Measurements from ENCODE around the gene NGLY1. TPM values are rescaled to one million over a fixed set of nuclear protein-coding genes. Genes with fewer than 3 reads are reported as not detected.

Gene NGLY1
- total RNA-seq, 1 donor from 2014 or later: 23.9 TPM

DNA sequence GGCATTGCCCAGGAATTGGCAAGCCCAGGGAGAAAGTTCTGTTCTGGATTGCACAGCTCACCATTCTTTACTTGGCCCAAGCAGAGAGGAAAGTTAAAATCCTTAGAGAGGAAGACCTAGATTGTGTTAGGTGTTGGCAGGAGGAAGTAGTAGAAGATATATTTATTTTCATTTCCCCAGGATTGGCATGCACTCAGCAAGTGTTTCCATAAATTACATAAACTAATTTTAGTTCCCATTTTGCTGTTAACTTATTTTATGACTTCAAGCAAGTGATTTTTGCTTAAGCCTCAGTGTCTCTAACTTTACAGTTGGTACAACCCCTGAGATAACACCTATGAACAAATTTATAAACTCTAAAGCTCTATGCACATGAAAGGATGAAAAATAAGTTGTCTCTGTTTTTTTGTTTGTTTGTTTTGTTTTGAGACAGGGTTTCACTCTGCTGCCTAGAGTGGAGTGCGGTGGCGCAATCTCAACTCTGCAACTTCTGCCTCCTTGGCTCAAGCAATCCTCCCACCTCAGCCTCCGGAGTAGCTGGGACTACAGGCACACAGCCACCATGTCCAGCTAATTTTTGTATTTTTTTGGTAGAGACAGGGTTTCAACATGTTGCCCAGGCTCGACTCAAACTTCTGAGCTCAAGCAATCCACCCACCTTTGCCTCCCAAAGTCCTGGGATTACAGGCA is 87.4 kb downstream of the NGLY1 start:
- Histone ChIP-seq H4K20me1 (ENCODE audit: insufficient read depth, low read length) (no peaks in the 10 kb centered on the region), H3K9ac (ENCODE audit: low read length) (no peak overlapping the region), H3K36me3 (ENCODE audit: insufficient read depth, low read length) (no peaks in the 10 kb centered on the region), H3K4me3 (ENCODE audit: insufficient read depth, low read depth, low read length) (no peak overlapping the region), H3K4me1 (ENCODE audit: insufficient read depth, low read length) (no peaks in the 10 kb centered on the region), H3K4me2 (ENCODE audit: low read length) (no peak overlapping the region), H3K79me2 (ENCODE audit: insufficient read depth, low read length) (no peaks in the 10 kb centered on the region), H2AFZ (ENCODE audit: low read depth, low read length) (no peak overlapping the region), H3K9me3 (ENCODE audit: insufficient read depth, low read depth, low read length) (no peaks in the 10 kb centered on the region), H3K27ac (ENCODE audit: low read depth, low read length) (no peak overlapping the region), H3K27me3 (ENCODE audit: insufficient read depth, low read length) (no peaks in the 10 kb centered on the region)
- Mint-ChIP-seq H3K27ac (ENCODE audit: unreplicated experiment) (no peak overlapping the region), H3K36me3 (ENCODE audit: low read depth, unreplicated experiment) (no peaks in the 10 kb centered on the region), H3K4me3 (ENCODE audit: unreplicated experiment) (no peak overlapping the region), H3K9me3 (ENCODE audit: unreplicated experiment) (no peaks in the 10 kb centered on the region), H3K27me3 (ENCODE audit: low read depth, unreplicated experiment) (peaks cover 9% of the 10 kb centered on the region), H3K4me1 (ENCODE audit: low read depth, unreplicated experiment) (no peaks in the 10 kb centered on the region)
- TF ChIP-seq CTCF (IDR thresholded peaks at IDR 0.05; ENCODE audit: insufficient read depth, low read depth, low read length) (no peak), EZH2 (IDR thresholded peaks at IDR 0.05; ENCODE audit: insufficient read depth, low read length) (no peak)
- no peak for DNase-seq (ENCODE audit: low read depth)
- FAIRE-seq: no peak

GRCh38 chr3:25693238-25693637 is 90.0 kb downstream of the NGLY1 start:
- Histone ChIP-seq H3K79me2 (ENCODE audit: insufficient read depth, low read length) (no peaks in the 10 kb centered on the region), H3K27ac (ENCODE audit: low read depth, low read length) (no peak overlapping the region), H4K20me1 (ENCODE audit: insufficient read depth, low read length) (no peaks in the 10 kb centered on the region), H3K4me1 (ENCODE audit: insufficient read depth, low read length) (no peaks in the 10 kb centered on the region), H3K4me2 (ENCODE audit: low read length) (no peak overlapping the region), H3K36me3 (ENCODE audit: insufficient read depth, low read length) (no peaks in the 10 kb centered on the region), H2AFZ (ENCODE audit: low read depth, low read length) (no peak overlapping the region), H3K27me3 (ENCODE audit: insufficient read depth, low read length) (no peaks in the 10 kb centered on the region), H3K9ac (ENCODE audit: low read length) (no peak overlapping the region), H3K9me3 (ENCODE audit: insufficient read depth, low read depth, low read length) (no peaks in the 10 kb centered on the region), H3K4me3 (ENCODE audit: insufficient read depth, low read depth, low read length) (no peak overlapping the region)
- Mint-ChIP-seq H3K27me3 (ENCODE audit: low read depth, unreplicated experiment) (peaks cover 9% of the 10 kb centered on the region), H3K4me1 (ENCODE audit: low read depth, unreplicated experiment) (peaks cover 4% of the 10 kb centered on the region), H3K4me3 (ENCODE audit: unreplicated experiment) (no peak overlapping the region), H3K9me3 (ENCODE audit: unreplicated experiment) (no peaks in the 10 kb centered on the region), H3K27ac (ENCODE audit: unreplicated experiment) (no peak overlapping the region), H3K36me3 (ENCODE audit: low read depth, unreplicated experiment) (no peaks in the 10 kb centered on the region)
- FAIRE-seq (no peak), DNase-seq (ENCODE audit: low read depth) (no peak)
- TF ChIP-seq CTCF (IDR thresholded peaks at IDR 0.05; ENCODE audit: insufficient read depth, low read depth, low read length) (no peak), EZH2 (IDR thresholded peaks at IDR 0.05; ENCODE audit: insufficient read depth, low read length) (no peak)

- no peaks in the 10 kb centered on the region for H4K20me1 ChIP-seq (ENCODE audit: insufficient read depth, low read length)
- no peaks in the 10 kb centered on the region for H3K79me2 ChIP-seq (ENCODE audit: insufficient read depth, low read length)
- H2AFZ ChIP-seq (ENCODE audit: low read depth, low read length): no peak overlapping the region
- no peak overlapping the region for H3K4me2 ChIP-seq (ENCODE audit: low read length)
- Mint-ChIP-seq H3K9me3 (ENCODE audit: unreplicated experiment) (no peaks in the 10 kb centered on the region), H3K27me3 (ENCODE audit: low read depth, unreplicated experiment) (peaks cover 11% of the 10 kb centered on the region), H3K4me3 (ENCODE audit: unreplicated experiment) (no peak overlapping the region), H3K36me3 (ENCODE audit: low read depth, unreplicated experiment) (no peaks in the 10 kb centered on the region), H3K27ac (ENCODE audit: unreplicated experiment) (no peak overlapping the region), H3K4me1 (ENCODE audit: low read depth, unreplicated experiment) (peaks cover 4% of the 10 kb centered on the region)
- no peak overlapping the region for H3K4me3 ChIP-seq (ENCODE audit: insufficient read depth, low read depth, low read length)
- no peaks in the 10 kb centered on the region for H3K9me3 ChIP-seq (ENCODE audit: insufficient read depth, low read depth, low read length)
- no peaks in the 10 kb centered on the region for H3K36me3 ChIP-seq (ENCODE audit: insufficient read depth, low read length)
- H3K9ac ChIP-seq (ENCODE audit: low read length): no peak overlapping the region
- no peak for FAIRE-seq
- TF ChIP-seq EZH2 (IDR thresholded peaks at IDR 0.05; ENCODE audit: insufficient read depth, low read length) (no peak), CTCF (IDR thresholded peaks at IDR 0.05; ENCODE audit: insufficient read depth, low read depth, low read length) (no peak)
- H3K27ac ChIP-seq (ENCODE audit: low read depth, low read length): no peak overlapping the region
- no peaks in the 10 kb centered on the region for H3K4me1 ChIP-seq (ENCODE audit: insufficient read depth, low read length)
- DNase-seq (ENCODE audit: low read depth): no peak
- H3K27me3 ChIP-seq (ENCODE audit: insufficient read depth, low read length): no peaks in the 10 kb centered on the region
Observed at GRCh38 chr3:25692341-25692740, 90.9 kb downstream of the NGLY1 start.

Measured in astrocyte (in vitro differentiated cells and primary cell).